K562 (cell line): ENCODE data around the gene STUB1. TPM values are rescaled to one million over a fixed set of nuclear protein-coding genes. Genes with fewer than 3 reads are reported as not detected.

ENCODE experiments used
- CREB1 ChIP-seq, 2 experiments: sonication (generic) in 1 of 2; formaldehyde crosslinking in 1 of 2; IDR thresholded peaks; 2 replicates each; pipeline versions ENCODE4 v1.6.1 to v1.8.0; 2012 to 2022; ENCODE audit warnings: inconsistent platforms in 1 of 2, mild to moderate bottlenecking in 1 of 2, missing genetic modification reagents in 1 of 2, moderate library complexity in 1 of 2
- CREB5 ChIP-seq: fragments of 250-450 bp; sonication (Bioruptor Pico); IDR thresholded peaks from 2 replicates; pipeline ENCODE4 v1.5.0; 2020; ENCODE audit warnings: mild to moderate bottlenecking
- GMEB1 ChIP-seq: fragments of 250-450 bp; sonication (Bioruptor Pico); IDR thresholded peaks from 2 replicates; pipeline ENCODE4 v1.4.0; 2020; ENCODE audit warnings: mild to moderate bottlenecking
- NEUROD1 ChIP-seq: fragments of 150-350 bp; IDR thresholded peaks from 2 replicates; pipeline ENCODE4 v1.6.1; 2014; ENCODE audit warnings: borderline replicate concordance, low read length, low read depth; ENCODE audit not compliant: partially characterized antibody
- PCBP2 ChIP-seq: fragments of 200-400 bp; formaldehyde crosslinking; IDR thresholded peaks from 2 replicates; pipeline ENCODE4 v1.6.1; 2018; ENCODE audit warnings: low read length, low read depth, mild to moderate bottlenecking, moderate library complexity; ENCODE audit not compliant: poor library complexity, severe bottlenecking
- RFX7 ChIP-seq: fragments of 250-450 bp; sonication (Bioruptor Pico); IDR thresholded peaks from 2 replicates; pipeline ENCODE4 v1.5.1; 2021; ENCODE audit warnings: mild to moderate bottlenecking
- RNF219 ChIP-seq: fragments of 250-450 bp; sonication (Bioruptor Pico); IDR thresholded peaks from 2 replicates; pipeline ENCODE4 v1.5.0; 2022; ENCODE audit warnings: mild to moderate bottlenecking
- TFAP4 ChIP-seq: sonication (generic); formaldehyde crosslinking; IDR thresholded peaks from 2 replicates; pipeline ENCODE4 v1.8.0; 2022; ENCODE audit warnings: missing genetic modification reagents, mild to moderate bottlenecking, moderate library complexity, borderline replicate concordance
- TOE1 ChIP-seq, 2 experiments: fragments of 450-650 bp in 1 of 2; sonication (generic) in 1 of 2; formaldehyde crosslinking in 1 of 2; IDR thresholded peaks; 2 replicates each; pipeline versions ENCODE4 v1.7.1 to v1.8.0; 2016 to 2022; ENCODE audit warnings: borderline replicate concordance in 2 of 2, mild to moderate bottlenecking in 2 of 2, antibody characterized with exemption in 1 of 2, inconsistent platforms in 1 of 2, low read depth in 1 of 2, missing genetic modification reagents in 1 of 2, moderate library complexity in 1 of 2
- TRIM24 ChIP-seq, 2 experiments: fragments of 450-650 bp; IDR thresholded peaks; 2 replicates each; pipeline ENCODE4 v1.6.1; 2016
- ZBTB5 ChIP-seq: fragments of 450-650 bp; IDR thresholded peaks from 2 replicates; pipeline ENCODE4 v1.6.1; 2017; ENCODE audit warnings: antibody characterized with exemption
- polyA plus RNA-seq, 8 experiments: library from polyadenylated mRNA; depleted of rRNA in 4 of 8; stranded (reverse) in 5 of 8; unstranded in 3 of 8; fragments of >200 nt; fragmentation: Nextera tagmentation in 2 of 8; fragmentation: Illumina TruSeq in 1 of 8; extraction: Ambion mirVana in 2 of 8; extraction: Trizol in 1 of 8; gene quantifications; 2 replicates each; pipeline versions ENCODE4 v1.2.1 to v1.2.3, GENCODE V29; 2011 to 2014; ENCODE audit warnings: inconsistent platforms in 1 of 8, missing spikeins in 1 of 8
- total RNA-seq, 7 experiments: library from RNA; depleted of rRNA in 6 of 7; stranded (reverse); fragments of >200 nt in 6 of 7; fragmentation: Illumina TruSeq in 2 of 7; extraction: Trizol in 2 of 7; gene quantifications; 2 replicates each; pipeline versions ENCODE4 v1.2.1 to v1.2.3, GENCODE V29; 2011 to 2021; ENCODE audit warnings: low replicate concordance in 1 of 7

STUB1 gene
- total and polyA plus RNA-seq, 9 of the 15 experiments (the other 6 are each of a cell fraction or from before 2014, with no cell fraction given), result 10.6 to 251 (median 152) TPM

GRCh38 chr16:678858-679813 is 1.1 kb upstream of the STUB1 start (continued):
- no peak for TF ChIP-seq CREB5 (CRISPR knock-in tag)
- no peak for TF ChIP-seq RNF219 (CRISPR knock-in tag)
- TF ChIP-seq TOE1 (IDR thresholded peaks at IDR 0.05; ENCODE audit: borderline replicate concordance), result peak; percentile 10; the same call in 1 of the 2 replicates
- no peak for TF ChIP-seq TOE1 (CRISPR knock-in tag; IDR thresholded peaks at IDR 0.05; ENCODE audit: borderline replicate concordance, low read depth)
- TF ChIP-seq TFAP4 (CRISPR knock-in tag), result peak; percentile 9; the same call in 1 of the 2 replicates
- no peak for TF ChIP-seq RFX7 (CRISPR knock-in tag)
- no peak for TF ChIP-seq GMEB1 (CRISPR knock-in tag)
- no peak for TF ChIP-seq NEUROD1
- no peak for TF ChIP-seq TRIM24 (IDR thresholded peaks at IDR 0.05)
- no peak for TF ChIP-seq ZBTB5
- TF ChIP-seq PCBP2, result no peak
- TF ChIP-seq CREB1 (IDR thresholded peaks at IDR 0.05), result no peak
- 0 out of 2 replicates have a peak, but pooled peaks have one; percentile 2 for TF ChIP-seq CREB1 (CRISPR knock-in tag; IDR thresholded peaks at IDR 0.05)
- TF ChIP-seq, all 486 proteins: peak for 55
